ENCODE data around the gene MEIS1. TPM values are rescaled to one million over a fixed set of nuclear protein-coding genes. Genes with fewer than 3 reads are reported as not detected.

Gene MEIS1
- total and polyA plus RNA-seq, 2 donors (not counting 1 experiment from before 2014, with no cell fraction given) = 0.03 TPM; not detected in 1

DNA sequence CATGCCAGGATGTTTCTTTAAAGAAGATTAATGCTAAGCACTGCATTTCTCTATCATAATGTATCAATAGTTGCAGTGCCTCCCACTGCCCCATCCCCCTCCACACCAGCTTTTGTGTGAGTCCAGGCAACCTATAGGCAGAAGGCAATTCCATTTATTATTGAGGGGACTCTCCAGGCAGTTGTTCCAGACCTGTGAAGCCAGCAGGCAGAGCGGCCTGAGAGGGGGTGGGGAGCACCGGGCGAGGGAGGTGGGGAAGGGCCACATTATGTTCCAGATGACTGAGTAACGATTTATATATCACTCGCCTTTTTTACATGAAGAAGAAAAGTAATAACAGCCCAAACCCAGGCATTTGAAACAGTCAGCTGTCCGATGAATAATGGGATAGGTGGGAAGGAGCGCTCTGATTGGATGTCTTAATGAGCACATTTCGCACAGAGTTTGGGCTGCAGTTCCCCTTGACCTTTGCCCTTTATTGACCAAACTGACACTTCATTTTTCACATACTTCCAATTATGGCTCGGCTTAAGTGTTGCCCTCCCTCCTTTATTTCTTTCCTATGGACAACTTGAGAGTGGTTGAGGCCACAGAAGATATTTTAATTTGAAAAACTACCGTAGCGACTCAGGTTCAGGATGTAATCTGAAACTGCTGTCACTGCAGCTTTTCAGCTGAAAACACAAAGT, 34.4 kb downstream of the MEIS1 start:
- CTCF ChIA-PET = no interaction called here
- H3K27ac Mint-ChIP-seq = no peak overlapping the region
- H3K4me2 ChIP-seq (replicated peaks; ENCODE audit: low read depth, low read length, poor library complexity, severe bottlenecking) = no peak overlapping the region

More for the DNA sequence above, 34.4 kb downstream of the MEIS1 start:
- Histone ChIP-seq H3K9me3 (ENCODE audit: control extremely low read depth in 1 of 3, control insufficient read depth in 2 of 3, insufficient read depth in 1 of 3, low read length in 2 of 3) (peaks cover 0 to 2% (median 0%) of the 10 kb centered on the region in 3 donors), H3K36me3 (replicated peaks in 1 of 2; ENCODE audit: control extremely low read depth in 1 of 2, control insufficient read depth in 1 of 2, extremely low read depth in 1 of 2, insufficient read depth in 2 of 2, low read length in 1 of 2) (no peaks in the 10 kb centered on the region), H3K9ac (ENCODE audit: low read length) (no peak overlapping the region), H3K4me3 (ENCODE audit: control extremely low read depth in 1 of 5, extremely low read depth in 1 of 5, insufficient read depth in 1 of 5, low read depth in 2 of 5, low read length in 4 of 5) (no peak overlapping the region), H3K27ac (ENCODE audit: low read length in 2 of 2) (no peak overlapping the region), H2AFZ (ENCODE audit: insufficient read depth, low read depth, low read length, poor library complexity, severe bottlenecking) (no peak overlapping the region), H3K27me3 (replicated peaks in 1 of 4; ENCODE audit: control extremely low read depth in 1 of 4, control insufficient read depth in 3 of 4, insufficient read depth in 4 of 4, low read length in 3 of 4) (peaks cover 0 to 3% (median 0%) of the 10 kb centered on the region in 4 experiments), H4K20me1 (ENCODE audit: control insufficient read depth, insufficient read depth, low read length, poor library complexity, severe bottlenecking) (no peaks in the 10 kb centered on the region), H3K79me2 (ENCODE audit: control insufficient read depth, insufficient read depth, low read length) (no peaks in the 10 kb centered on the region), H3K4me1 (ENCODE audit: control insufficient read depth in 2 of 2, insufficient read depth in 2 of 2, low read length in 2 of 2) (no peaks in the 10 kb centered on the region)
- H3K27me3 Mint-ChIP-seq = no peaks in the 10 kb centered on the region
- no peak for TF ChIP-seq CTCF (IDR thresholded peaks at IDR 0.05)
- TF ChIP-seq EZH2 (IDR thresholded peaks at IDR 0.05; ENCODE audit: borderline replicate concordance, insufficient read depth, low read depth, low read length, poor library complexity, severe bottlenecking) = no peak
- POLR2A ChIA-PET = no interaction called here
- intact Hi-C loops (cut with micrococcal nuclease) = no loop called here
- H3K4me3 Mint-ChIP-seq = no peak overlapping the region
- no peaks in the 10 kb centered on the region for H3K4me1 Mint-ChIP-seq
- 100% methylated on average over 1 of the region's 11 CpGs for WGBS (ENCODE audit: insufficient coverage)
- no peaks in the 10 kb centered on the region for H3K9me3 Mint-ChIP-seq (ENCODE audit: insufficient read depth)
- no peak for DNase-seq
- no peak for ATAC-seq (ENCODE audit: low read depth)

Data from B cell (primary cell).